Lower leg skin (tissue), 3 donors: ENCODE data around the gene PAK5.

Experiments used
- POLR2A ChIP-seq, 2 donors: fragments of 450-650 bp; IDR thresholded peaks; one replicate each; pipeline ENCODE4 v1.6.1; 2016 to 2017; ENCODE audit warnings: antibody characterized with exemption in 2 of 2, mild to moderate bottlenecking in 1 of 2, moderate library complexity in 1 of 2
- TF ChIP-seq, protein P1 (sequence below), 3 donors: fragments of 450-650 bp; IDR thresholded peaks; one replicate each; pipeline ENCODE4 v1.5.1; 2016; ENCODE audit warnings: antibody characterized with exemption in 3 of 3, mild to moderate bottlenecking in 3 of 3, moderate library complexity in 2 of 3

DNA sequence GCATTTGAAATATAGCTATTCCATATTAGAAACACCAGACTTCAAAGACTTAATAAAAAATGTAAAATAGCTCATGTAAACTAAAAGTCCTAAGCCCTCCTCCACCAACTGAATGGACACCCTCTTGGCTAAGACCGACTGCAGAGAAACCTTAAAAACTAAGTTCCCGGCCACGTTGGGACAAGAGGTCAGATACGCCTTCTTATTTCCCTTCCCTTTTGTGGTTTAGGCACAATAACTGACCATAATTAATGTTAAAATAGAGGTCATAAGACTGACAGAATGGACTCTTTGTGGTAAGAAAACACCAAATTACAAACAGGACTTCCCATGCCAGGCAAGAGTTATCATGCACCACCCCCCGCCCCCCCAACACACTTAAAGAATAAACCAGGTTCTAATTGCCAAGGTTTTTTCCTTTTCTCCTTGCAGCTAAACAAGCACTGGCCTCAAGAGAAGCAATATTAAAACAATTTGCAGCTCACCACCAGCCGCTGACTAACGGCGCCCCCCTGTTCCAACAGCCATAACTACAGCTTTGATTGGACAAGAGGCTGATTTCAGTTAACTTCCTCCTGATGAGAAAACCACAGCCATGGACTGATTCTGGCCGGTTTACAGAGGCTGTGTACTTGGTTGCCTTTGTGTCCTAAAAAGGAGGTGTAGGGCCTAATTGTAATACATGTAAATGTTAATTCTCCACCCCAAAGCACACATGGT, 335.2 kb downstream of the PAK5 start:
- TF ChIP-seq, protein P1, sequence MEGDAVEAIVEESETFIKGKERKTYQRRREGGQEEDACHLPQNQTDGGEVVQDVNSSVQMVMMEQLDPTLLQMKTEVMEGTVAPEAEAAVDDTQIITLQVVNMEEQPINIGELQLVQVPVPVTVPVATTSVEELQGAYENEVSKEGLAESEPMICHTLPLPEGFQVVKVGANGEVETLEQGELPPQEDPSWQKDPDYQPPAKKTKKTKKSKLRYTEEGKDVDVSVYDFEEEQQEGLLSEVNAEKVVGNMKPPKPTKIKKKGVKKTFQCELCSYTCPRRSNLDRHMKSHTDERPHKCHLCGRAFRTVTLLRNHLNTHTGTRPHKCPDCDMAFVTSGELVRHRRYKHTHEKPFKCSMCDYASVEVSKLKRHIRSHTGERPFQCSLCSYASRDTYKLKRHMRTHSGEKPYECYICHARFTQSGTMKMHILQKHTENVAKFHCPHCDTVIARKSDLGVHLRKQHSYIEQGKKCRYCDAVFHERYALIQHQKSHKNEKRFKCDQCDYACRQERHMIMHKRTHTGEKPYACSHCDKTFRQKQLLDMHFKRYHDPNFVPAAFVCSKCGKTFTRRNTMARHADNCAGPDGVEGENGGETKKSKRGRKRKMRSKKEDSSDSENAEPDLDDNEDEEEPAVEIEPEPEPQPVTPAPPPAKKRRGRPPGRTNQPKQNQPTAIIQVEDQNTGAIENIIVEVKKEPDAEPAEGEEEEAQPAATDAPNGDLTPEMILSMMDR (IDR thresholded peaks at IDR 0.05): no peak
- no peak for TF ChIP-seq POLR2A (IDR thresholded peaks at IDR 0.05)
